PFSK-1 (cell line): ENCODE measurements around the gene IFNGR2.

Experiments used
- FOXP2 ChIP-seq: optimal IDR thresholded peaks from 2 replicates; pipeline ENCODE3; 2011; ENCODE audit warnings: borderline replicate concordance, control low read depth, inconsistent platforms; ENCODE audit not compliant: insufficient read depth; ENCODE audit errors: extremely low read length, extremely low read depth
- POLR2AphosphoS5 ChIP-seq: IDR thresholded peaks from 2 replicates; pipeline ENCODE4 v1.6.1; 2012; ENCODE audit warnings: low read depth, mild to moderate bottlenecking, control low read depth, low read length, moderate library complexity
- SIN3A ChIP-seq: IDR thresholded peaks from 2 replicates; pipeline ENCODE4 v1.6.1; 2012; ENCODE audit warnings: mild to moderate bottlenecking, low read length, moderate library complexity, borderline replicate concordance; ENCODE audit not compliant: insufficient read depth
- TAF1 ChIP-seq: IDR thresholded peaks from 2 replicates; pipeline ENCODE4 v1.6.1; 2012; ENCODE audit warnings: low read length, control low read depth, borderline replicate concordance; ENCODE audit not compliant: insufficient read depth
- TF ChIP-seq, protein P1 (sequence below), 2 experiments: IDR thresholded peaks; 2 replicates each; pipeline versions ENCODE4 v1.6.1 to v1.8.0; 2011 to 2012; ENCODE audit warnings: low read depth in 2 of 2, low read length in 2 of 2, control low read depth in 1 of 2, inconsistent platforms in 1 of 2, mild to moderate bottlenecking in 1 of 2, moderate library complexity in 1 of 2; ENCODE audit not compliant: insufficient read depth in 1 of 2

The IFNGR2 gene

DNA sequence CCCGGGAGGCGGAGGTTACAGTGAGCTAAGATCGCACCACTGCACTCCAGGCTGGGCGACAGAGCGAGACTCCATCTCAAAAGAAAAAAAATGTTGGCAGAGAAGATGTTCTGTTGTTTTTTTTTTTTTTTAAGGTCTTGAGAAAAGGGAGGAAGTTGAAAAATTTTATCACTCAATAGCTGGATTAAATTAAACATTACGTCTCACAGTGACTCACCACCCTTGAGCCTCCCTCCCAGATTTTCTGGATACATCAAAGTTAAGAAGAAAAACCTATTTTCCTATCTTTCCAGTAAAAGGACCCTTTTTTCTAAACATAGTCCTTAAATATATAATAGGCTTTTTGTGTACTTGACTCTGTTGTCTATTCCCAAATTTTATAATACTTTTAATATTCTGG lies 42.9 kb upstream of the IFNGR2 start:
- TF ChIP-seq FOXP2 (no peak), TAF1 (no peak), SIN3A (no peak), POLR2AphosphoS5 (no peak)
- TF ChIP-seq, protein P1, sequence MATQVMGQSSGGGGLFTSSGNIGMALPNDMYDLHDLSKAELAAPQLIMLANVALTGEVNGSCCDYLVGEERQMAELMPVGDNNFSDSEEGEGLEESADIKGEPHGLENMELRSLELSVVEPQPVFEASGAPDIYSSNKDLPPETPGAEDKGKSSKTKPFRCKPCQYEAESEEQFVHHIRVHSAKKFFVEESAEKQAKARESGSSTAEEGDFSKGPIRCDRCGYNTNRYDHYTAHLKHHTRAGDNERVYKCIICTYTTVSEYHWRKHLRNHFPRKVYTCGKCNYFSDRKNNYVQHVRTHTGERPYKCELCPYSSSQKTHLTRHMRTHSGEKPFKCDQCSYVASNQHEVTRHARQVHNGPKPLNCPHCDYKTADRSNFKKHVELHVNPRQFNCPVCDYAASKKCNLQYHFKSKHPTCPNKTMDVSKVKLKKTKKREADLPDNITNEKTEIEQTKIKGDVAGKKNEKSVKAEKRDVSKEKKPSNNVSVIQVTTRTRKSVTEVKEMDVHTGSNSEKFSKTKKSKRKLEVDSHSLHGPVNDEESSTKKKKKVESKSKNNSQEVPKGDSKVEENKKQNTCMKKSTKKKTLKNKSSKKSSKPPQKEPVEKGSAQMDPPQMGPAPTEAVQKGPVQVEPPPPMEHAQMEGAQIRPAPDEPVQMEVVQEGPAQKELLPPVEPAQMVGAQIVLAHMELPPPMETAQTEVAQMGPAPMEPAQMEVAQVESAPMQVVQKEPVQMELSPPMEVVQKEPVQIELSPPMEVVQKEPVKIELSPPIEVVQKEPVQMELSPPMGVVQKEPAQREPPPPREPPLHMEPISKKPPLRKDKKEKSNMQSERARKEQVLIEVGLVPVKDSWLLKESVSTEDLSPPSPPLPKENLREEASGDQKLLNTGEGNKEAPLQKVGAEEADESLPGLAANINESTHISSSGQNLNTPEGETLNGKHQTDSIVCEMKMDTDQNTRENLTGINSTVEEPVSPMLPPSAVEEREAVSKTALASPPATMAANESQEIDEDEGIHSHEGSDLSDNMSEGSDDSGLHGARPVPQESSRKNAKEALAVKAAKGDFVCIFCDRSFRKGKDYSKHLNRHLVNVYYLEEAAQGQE (IDR thresholded peaks at IDR 0.05; ENCODE audit: insufficient read depth in 1 of 2, low read depth in 2 of 2, low read length in 2 of 2), result no peak

DNA sequence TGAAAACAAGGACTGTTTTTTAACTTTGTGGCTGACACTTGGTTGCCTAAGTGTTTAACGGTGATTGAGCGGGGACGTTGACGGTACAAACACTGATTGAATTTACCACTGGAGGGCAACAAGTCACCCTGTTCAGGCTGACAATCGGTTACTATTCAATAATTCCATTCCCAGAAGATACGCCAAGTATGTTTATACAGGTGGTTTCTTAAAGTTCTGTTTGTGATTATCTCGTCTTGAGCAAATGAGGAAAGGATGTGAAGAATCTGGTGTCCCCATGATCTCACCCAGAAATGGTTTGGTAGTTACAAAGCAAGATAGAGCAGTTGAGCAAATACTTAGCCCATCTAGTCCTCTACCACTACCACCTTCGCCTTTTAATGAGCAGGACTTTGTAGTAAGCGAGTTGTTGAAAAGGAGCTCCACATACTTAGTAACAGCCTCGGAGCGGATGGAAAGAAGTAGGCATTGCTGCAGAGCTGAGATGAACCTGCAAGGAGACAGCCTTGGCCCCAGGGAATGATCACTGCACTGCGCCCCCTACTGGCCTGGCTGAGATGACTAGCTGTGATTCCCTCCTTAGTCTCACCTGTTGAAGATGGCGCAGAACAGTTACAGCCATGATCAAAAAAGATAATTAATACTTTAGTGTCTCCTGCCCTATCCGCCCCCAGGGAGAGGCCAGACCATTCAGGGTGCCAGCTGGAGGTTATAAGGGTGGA lies 42.2 kb upstream of the IFNGR2 start:
- TF ChIP-seq TAF1, result no peak
- peak; percentile 62 for TF ChIP-seq FOXP2
- TF ChIP-seq POLR2AphosphoS5, result no peak
- no peak for TF ChIP-seq SIN3A

DNA sequence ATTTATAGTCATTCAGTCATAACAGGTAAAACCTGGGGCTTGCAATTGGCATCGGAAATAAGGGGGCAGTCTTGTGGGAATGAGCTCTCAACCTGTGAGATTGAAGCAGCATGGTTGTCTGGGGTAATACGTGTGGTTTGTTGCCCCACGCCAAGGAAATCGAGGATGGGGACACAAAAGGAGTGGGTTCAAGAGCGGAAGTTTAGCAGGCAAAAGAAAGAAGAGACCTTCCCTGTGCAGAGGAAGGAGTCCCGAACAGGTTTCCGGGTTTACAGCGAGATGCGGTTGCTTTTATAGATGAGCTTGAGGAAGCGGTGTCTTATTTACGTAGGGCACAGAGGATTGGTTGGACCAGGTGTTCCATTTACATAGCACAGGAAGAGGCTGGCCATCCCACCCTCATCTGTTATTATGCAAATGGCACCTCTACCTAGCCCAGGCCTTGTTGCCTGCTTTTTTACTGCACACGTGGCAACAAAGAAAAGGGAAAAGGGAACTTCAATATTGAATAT lies 41.1 kb upstream of the IFNGR2 start:
- TF ChIP-seq TAF1 (no peak), FOXP2 (no peak), SIN3A (no peak), POLR2AphosphoS5 (no peak)
- TF ChIP-seq, protein P1 (IDR thresholded peaks at IDR 0.05; ENCODE audit: insufficient read depth in 1 of 2, low read depth in 2 of 2, low read length in 2 of 2), result no peak

DNA sequence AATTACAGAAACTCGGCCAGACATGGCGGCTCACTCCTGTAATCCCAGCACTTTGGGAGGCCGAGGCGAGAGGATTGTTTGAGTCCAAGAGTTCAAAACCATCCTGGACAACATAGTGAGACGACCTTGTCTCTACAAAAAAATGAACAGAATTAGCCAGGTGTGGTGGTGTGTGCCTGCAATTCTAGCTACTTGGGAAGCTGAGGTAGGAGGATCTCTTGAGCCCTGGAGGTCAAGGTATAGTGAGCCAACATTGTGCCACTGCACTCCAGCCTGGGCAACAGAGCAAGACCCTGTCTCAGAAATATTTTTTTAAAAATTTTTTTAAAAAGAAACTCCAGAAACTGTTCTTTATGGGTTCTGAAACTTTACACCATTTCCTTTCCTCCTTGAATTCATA lies 38.4 kb upstream of the IFNGR2 start:
- TF ChIP-seq FOXP2, result no peak
- no peak for TF ChIP-seq POLR2AphosphoS5
- TF ChIP-seq, protein P1 (IDR thresholded peaks at IDR 0.05; ENCODE audit: insufficient read depth in 1 of 2, low read depth in 2 of 2, low read length in 2 of 2), result no peak
- TF ChIP-seq SIN3A, result no peak
- TF ChIP-seq TAF1, result no peak

DNA sequence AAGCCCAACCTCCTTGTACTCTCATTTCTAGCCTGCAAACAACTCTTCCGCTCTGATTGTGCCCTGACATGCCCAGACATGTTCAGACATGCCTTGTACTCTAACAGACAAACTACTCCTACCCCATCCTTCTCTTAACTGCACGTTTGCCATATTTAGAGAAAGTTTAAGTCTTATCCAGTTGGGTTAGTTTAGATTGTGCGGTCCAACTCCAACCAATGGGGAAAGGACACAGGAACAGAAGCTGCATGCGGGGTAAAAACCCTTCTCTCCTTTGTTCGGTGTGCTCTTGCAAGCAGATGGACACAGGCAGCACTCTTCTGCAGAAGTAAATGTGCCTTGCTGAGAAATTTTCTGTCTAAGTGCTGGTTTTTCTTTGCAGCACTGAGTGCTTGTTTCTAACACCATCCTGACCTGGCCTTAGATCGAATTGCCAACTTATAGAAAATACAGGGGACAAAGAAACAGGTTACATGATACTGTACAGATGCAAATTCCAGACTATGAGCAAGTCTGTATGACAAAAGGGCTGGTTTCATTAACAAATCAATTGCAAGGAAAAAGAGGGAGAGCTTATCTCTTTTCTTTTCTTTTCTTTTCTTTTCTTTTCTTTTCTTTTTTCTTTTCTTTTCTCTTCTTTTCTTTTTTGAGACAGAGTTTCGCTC lies 35.8 kb upstream of the IFNGR2 start:
- no peak for TF ChIP-seq SIN3A
- no peak for TF ChIP-seq POLR2AphosphoS5
- TF ChIP-seq FOXP2, result no peak
- TF ChIP-seq TAF1, result no peak
- TF ChIP-seq, protein P1 (IDR thresholded peaks at IDR 0.05; ENCODE audit: insufficient read depth in 1 of 2, low read depth in 2 of 2, low read length in 2 of 2), result no peak
